ENCODE data around the gene NFE2.
A peak's percentile ranks its signal among the peaks of the same experiment; 100 is the strongest.

The NFE2 gene

GRCh38 chr12:54279632-54280467 is 21.0 kb downstream of the NFE2 start, which contains the start of gene CBX5 (continued):
- peak; percentile 13; the same call in 1 of the 2 replicates for TF ChIP-seq ZNF558 (tag by site-specific recombination; IDR thresholded peaks at IDR 0.05)
- TF ChIP-seq ZBTB8A (tag by site-specific recombination; IDR thresholded peaks at IDR 0.05), result no peak
- TF ChIP-seq, protein P1, sequence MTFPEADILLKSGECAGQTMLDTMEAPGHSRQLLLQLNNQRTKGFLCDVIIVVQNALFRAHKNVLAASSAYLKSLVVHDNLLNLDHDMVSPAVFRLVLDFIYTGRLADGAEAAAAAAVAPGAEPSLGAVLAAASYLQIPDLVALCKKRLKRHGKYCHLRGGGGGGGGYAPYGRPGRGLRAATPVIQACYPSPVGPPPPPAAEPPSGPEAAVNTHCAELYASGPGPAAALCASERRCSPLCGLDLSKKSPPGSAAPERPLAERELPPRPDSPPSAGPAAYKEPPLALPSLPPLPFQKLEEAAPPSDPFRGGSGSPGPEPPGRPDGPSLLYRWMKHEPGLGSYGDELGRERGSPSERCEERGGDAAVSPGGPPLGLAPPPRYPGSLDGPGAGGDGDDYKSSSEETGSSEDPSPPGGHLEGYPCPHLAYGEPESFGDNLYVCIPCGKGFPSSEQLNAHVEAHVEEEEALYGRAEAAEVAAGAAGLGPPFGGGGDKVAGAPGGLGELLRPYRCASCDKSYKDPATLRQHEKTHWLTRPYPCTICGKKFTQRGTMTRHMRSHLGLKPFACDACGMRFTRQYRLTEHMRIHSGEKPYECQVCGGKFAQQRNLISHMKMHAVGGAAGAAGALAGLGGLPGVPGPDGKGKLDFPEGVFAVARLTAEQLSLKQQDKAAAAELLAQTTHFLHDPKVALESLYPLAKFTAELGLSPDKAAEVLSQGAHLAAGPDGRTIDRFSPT (tag by site-specific recombination; IDR thresholded peaks at IDR 0.05), result no peak

GRCh38 chr12:54279227-54279631 is 21.6 kb downstream of the NFE2 start:
- CTCF ChIA-PET, result interaction anchor here (1.0 to 2.8 kb wide), 7 partner anchors 19 to 100 kb away, joined by 3 to 19 read pairs (median 5); no protein-coding TSS in a partner anchor
- POLR2A ChIA-PET, result interaction anchor here (0.7 to 4.5 kb wide), 27 partner anchors 9 to 271 kb away, joined by 3 to 113 read pairs (median 11); partner anchors contain the start of genes COPZ1, HOXC8 and NFE2
- TF ChIP-seq ZNF529 (tag by site-specific recombination; IDR thresholded peaks at IDR 0.05; ENCODE audit: insufficient replicate concordance) (no peak), ZNF132 (tag by site-specific recombination; IDR thresholded peaks at IDR 0.05; ENCODE audit: borderline replicate concordance) (no peak), HOXD13 (CRISPR knock-in tag; IDR thresholded peaks at IDR 0.05; ENCODE audit: borderline replicate concordance) (no peak), KLF7 (tag by site-specific recombination; IDR thresholded peaks at IDR 0.05; ENCODE audit: borderline replicate concordance) (no peak), FEZF1 (tag by site-specific recombination; IDR thresholded peaks at IDR 0.05) (no peak), ZNF514 (tag by site-specific recombination; IDR thresholded peaks at IDR 0.05) (no peak), ZNF670 (tag by site-specific recombination; IDR thresholded peaks at IDR 0.05; ENCODE audit: low read depth) (no peak), ZNF704 (tag by site-specific recombination; IDR thresholded peaks at IDR 0.05) (no peak), ZNF549 (tag by site-specific recombination; IDR thresholded peaks at IDR 0.05) (no peak), GLIS1 (tag by site-specific recombination; IDR thresholded peaks at IDR 0.05) (no peak), KLF8 (tag by site-specific recombination; IDR thresholded peaks at IDR 0.05) (no peak), ZNF155 (tag by site-specific recombination; IDR thresholded peaks at IDR 0.05) (no peak), ZNF37A (tag by site-specific recombination; IDR thresholded peaks at IDR 0.05) (no peak), ZNF791 (tag by site-specific recombination; IDR thresholded peaks at IDR 0.05) (no peak), ZNF585B (tag by site-specific recombination; IDR thresholded peaks at IDR 0.05) (no peak), ZNF560 (tag by site-specific recombination; IDR thresholded peaks at IDR 0.05; ENCODE audit: borderline replicate concordance) (no peak), ZNF433 (tag by site-specific recombination; IDR thresholded peaks at IDR 0.05; ENCODE audit: low read depth) (peak; percentile 10; the same call in 1 of the 2 replicates), ZNF16 (tag by site-specific recombination; IDR thresholded peaks at IDR 0.05; ENCODE audit: low read depth) (no peak), SP7 (tag by site-specific recombination; IDR thresholded peaks at IDR 0.05) (no peak), ZFP41 (tag by site-specific recombination; IDR thresholded peaks at IDR 0.05; ENCODE audit: borderline replicate concordance) (no peak), ZNF473 (tag by site-specific recombination; IDR thresholded peaks at IDR 0.05) (no peak), ZNF335 (tag by site-specific recombination; conservative IDR thresholded peaks at IDR 0.05) (0 out of 2 replicates have a peak, but pooled peaks have one; percentile 13), ZNF239 (tag by site-specific recombination; IDR thresholded peaks at IDR 0.05) (no peak), ZSCAN23 (tag by site-specific recombination; IDR thresholded peaks at IDR 0.05) (no peak)
- TF ChIP-seq, protein P2, sequence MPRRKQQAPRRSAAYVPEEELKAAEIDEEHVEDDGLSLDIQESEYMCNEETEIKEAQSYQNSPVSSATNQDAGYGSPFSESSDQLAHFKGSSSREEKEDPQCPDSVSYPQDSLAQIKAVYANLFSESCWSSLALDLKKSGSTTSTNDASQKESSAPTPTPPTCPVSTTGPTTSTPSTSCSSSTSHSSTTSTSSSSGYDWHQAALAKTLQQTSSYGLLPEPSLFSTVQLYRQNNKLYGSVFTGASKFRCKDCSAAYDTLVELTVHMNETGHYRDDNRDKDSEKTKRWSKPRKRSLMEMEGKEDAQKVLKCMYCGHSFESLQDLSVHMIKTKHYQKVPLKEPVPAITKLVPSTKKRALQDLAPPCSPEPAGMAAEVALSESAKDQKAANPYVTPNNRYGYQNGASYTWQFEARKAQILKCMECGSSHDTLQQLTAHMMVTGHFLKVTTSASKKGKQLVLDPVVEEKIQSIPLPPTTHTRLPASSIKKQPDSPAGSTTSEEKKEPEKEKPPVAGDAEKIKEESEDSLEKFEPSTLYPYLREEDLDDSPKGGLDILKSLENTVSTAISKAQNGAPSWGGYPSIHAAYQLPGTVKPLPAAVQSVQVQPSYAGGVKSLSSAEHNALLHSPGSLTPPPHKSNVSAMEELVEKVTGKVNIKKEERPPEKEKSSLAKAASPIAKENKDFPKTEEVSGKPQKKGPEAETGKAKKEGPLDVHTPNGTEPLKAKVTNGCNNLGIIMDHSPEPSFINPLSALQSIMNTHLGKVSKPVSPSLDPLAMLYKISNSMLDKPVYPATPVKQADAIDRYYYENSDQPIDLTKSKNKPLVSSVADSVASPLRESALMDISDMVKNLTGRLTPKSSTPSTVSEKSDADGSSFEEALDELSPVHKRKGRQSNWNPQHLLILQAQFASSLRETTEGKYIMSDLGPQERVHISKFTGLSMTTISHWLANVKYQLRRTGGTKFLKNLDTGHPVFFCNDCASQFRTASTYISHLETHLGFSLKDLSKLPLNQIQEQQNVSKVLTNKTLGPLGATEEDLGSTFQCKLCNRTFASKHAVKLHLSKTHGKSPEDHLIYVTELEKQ (tag by site-specific recombination; IDR thresholded peaks at IDR 0.05; ENCODE audit: borderline replicate concordance), result no peak
- TF ChIP-seq, protein P3, sequence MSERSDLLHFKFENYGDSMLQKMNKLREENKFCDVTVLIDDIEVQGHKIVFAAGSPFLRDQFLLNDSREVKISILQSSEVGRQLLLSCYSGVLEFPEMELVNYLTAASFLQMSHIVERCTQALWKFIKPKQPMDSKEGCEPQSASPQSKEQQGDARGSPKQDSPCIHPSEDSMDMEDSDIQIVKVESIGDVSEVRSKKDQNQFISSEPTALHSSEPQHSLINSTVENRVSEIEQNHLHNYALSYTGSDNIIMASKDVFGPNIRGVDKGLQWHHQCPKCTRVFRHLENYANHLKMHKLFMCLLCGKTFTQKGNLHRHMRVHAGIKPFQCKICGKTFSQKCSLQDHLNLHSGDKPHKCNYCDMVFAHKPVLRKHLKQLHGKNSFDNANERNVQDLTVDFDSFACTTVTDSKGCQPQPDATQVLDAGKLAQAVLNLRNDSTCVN (tag by site-specific recombination; optimal IDR thresholded peaks at IDR 0.05), result peak; percentile 37

More at GRCh38 chr12:54279227-54279631, 21.6 kb downstream of the NFE2 start:
- H3K9me3 ChIP-seq (ENCODE audit: control insufficient read depth, insufficient read depth, low read depth, low read length), result no peaks in the 10 kb centered on the region
- peak overlapping the region; percentile 94 for H3K27ac ChIP-seq (ENCODE audit: extremely low read depth, low read depth, low read length)
- H3K4me1 ChIP-seq (ENCODE audit: control insufficient read depth, insufficient read depth, low read length), result peaks cover 7% of the 10 kb centered on the region
- H3K4me3 ChIP-seq (ENCODE audit: low read depth, low read length), result peak overlapping the region; percentile 63
- peaks cover 18 to 50% of the 10 kb centered on the region in 2 experiments for H3K36me3 ChIP-seq (ENCODE audit: control insufficient read depth in 2 of 2, insufficient read depth in 1 of 2, low read length in 2 of 2)

Measured in HEK293 (cell line).